HFFc6 (cell line): ENCODE measurements around the gene GAD1. TPM values are rescaled to one million over a fixed set of nuclear protein-coding genes. Genes with fewer than 3 reads are reported as not detected.

Experiments
- DNase-seq: peaks from one replicate; pipeline ENCODE4 v3.0.0-alpha.2; 2018
- H3K27ac Mint-ChIP-seq: 2 replicates; pipeline ENCODE4 v1.8.0; 2020; ENCODE audit warnings: mild to moderate bottlenecking, mixed read lengths
- H3K27me3 Mint-ChIP-seq: 2 replicates; pipeline ENCODE4 v1.8.0; 2021; ENCODE audit warnings: mild to moderate bottlenecking, moderate library complexity, mixed read lengths; ENCODE audit not compliant: insufficient read depth
- H3K36me3 Mint-ChIP-seq: 2 replicates; pipeline ENCODE4 v1.8.0; 2021; ENCODE audit warnings: low read depth, mixed read lengths
- H3K4me1 Mint-ChIP-seq: 2 replicates; pipeline ENCODE4 v1.8.0; 2020; ENCODE audit warnings: low read depth, mixed read lengths
- H3K4me3 Mint-ChIP-seq: 2 replicates; pipeline ENCODE4 v1.8.0; 2020; ENCODE audit warnings: mild to moderate bottlenecking, moderate library complexity, mixed read lengths
- H3K9me3 Mint-ChIP-seq: 2 replicates; pipeline ENCODE4 v1.8.0; 2020; ENCODE audit warnings: mild to moderate bottlenecking, mixed read lengths
- total RNA-seq, 6 experiments: library from RNA; stranded (reverse); fragmentation: NEBNext Ultra II Directional; extraction: Animal tissue kit (Norgen Biotek cat#: 25700); gene quantifications; 2 replicates in 1 of 6; 3 replicates in 5 of 6; pipeline ENCODE4 v1.2.3, GENCODE V29; 2021
- TF ChIP-seq, protein P1 (sequence below): fragments of 200-600 bp; sonication (generic); IDR thresholded peaks from 2 replicates; pipeline ENCODE4 v1.5.0; 2021; ENCODE audit warnings: antibody characterized with exemption, mild to moderate bottlenecking

The GAD1 gene
- total RNA-seq, 6 experiments from 2014 or later, result 0.21 to 0.26 TPM; not detected in 4

DNA sequence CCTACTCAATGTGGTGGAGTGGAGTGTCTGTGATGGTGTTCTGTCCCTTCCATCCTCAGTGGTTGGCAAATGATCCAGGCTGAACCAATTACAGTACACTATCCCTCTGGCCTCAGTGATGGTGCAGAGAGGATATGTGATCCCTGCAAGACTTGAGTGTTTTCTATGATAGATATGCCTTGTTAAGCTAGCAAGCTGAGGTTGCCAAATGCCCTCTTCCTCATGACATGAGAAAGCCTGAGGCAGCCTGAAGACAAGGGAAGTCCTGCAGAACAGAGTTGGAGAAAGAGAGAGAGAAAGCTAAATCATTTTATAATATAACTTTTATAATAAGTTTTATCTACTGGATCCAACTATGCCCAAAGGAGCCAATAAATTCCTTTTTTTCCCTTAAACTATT is 70.8 kb downstream of the GAD1 start:
- Mint-ChIP-seq H3K27ac (no peak overlapping the region), H3K36me3 (no peaks in the 10 kb centered on the region), H3K27me3 (peaks cover 9% of the 10 kb centered on the region), H3K4me1 (peaks cover 43% of the 10 kb centered on the region), H3K4me3 (no peak overlapping the region), H3K9me3 (no peaks in the 10 kb centered on the region)
- DNase-seq, result no peak
- TF ChIP-seq, protein P1, sequence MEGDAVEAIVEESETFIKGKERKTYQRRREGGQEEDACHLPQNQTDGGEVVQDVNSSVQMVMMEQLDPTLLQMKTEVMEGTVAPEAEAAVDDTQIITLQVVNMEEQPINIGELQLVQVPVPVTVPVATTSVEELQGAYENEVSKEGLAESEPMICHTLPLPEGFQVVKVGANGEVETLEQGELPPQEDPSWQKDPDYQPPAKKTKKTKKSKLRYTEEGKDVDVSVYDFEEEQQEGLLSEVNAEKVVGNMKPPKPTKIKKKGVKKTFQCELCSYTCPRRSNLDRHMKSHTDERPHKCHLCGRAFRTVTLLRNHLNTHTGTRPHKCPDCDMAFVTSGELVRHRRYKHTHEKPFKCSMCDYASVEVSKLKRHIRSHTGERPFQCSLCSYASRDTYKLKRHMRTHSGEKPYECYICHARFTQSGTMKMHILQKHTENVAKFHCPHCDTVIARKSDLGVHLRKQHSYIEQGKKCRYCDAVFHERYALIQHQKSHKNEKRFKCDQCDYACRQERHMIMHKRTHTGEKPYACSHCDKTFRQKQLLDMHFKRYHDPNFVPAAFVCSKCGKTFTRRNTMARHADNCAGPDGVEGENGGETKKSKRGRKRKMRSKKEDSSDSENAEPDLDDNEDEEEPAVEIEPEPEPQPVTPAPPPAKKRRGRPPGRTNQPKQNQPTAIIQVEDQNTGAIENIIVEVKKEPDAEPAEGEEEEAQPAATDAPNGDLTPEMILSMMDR, result no peak

DNA sequence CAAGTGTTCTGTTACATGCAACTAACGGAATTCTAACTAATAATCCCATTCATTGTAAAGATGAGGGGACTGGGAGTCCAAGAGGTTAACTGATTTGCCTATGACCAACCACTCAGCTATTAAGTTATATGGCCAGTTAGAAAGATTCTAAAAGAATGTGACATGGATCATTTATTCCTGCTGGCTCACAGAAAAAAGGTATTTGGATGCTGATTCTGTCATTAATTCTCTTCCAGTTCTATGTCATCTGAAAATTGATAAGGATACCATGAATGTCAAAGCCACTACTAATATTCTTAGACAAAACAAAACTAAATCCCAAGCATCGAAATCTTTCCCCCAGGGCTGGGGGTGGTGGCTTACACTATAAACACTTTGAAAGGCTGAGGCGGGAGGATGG is 71.2 kb downstream of the GAD1 start:
- peaks cover 43% of the 10 kb centered on the region for H3K4me1 Mint-ChIP-seq
- no peaks in the 10 kb centered on the region for H3K36me3 Mint-ChIP-seq
- H3K27me3 Mint-ChIP-seq, result peaks cover 9% of the 10 kb centered on the region
- no peak overlapping the region for H3K4me3 Mint-ChIP-seq
- no peaks in the 10 kb centered on the region for H3K9me3 Mint-ChIP-seq
- TF ChIP-seq, protein P1, result no peak
- DNase-seq, result no peak
- H3K27ac Mint-ChIP-seq, result no peak overlapping the region

DNA sequence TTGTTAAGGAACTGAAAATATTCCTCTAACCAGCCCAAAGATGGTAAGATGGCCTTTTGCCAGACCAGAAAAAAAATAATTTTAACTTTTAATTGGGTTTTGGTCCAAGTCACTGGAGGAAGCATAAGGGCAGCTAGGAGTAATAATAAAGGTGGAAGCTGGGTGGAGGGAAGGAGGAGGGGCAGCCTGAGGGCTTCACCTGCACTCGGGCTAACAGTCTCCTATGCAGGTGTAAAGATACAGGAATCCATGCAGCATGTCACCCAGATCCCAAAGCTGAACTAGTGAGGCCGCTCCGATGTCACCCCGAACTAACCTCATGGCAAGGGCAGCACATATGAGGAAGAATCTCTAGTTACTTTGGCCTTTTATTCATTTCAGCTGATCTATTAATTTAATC is 75.2 kb downstream of the GAD1 start:
- Mint-ChIP-seq H3K9me3 (no peaks in the 10 kb centered on the region), H3K4me3 (no peak overlapping the region), H3K4me1 (peaks cover 25% of the 10 kb centered on the region), H3K27me3 (peaks cover 11% of the 10 kb centered on the region), H3K27ac (no peak overlapping the region), H3K36me3 (no peaks in the 10 kb centered on the region)
- DNase-seq, result no peak
- TF ChIP-seq, protein P1, result no peak

DNA sequence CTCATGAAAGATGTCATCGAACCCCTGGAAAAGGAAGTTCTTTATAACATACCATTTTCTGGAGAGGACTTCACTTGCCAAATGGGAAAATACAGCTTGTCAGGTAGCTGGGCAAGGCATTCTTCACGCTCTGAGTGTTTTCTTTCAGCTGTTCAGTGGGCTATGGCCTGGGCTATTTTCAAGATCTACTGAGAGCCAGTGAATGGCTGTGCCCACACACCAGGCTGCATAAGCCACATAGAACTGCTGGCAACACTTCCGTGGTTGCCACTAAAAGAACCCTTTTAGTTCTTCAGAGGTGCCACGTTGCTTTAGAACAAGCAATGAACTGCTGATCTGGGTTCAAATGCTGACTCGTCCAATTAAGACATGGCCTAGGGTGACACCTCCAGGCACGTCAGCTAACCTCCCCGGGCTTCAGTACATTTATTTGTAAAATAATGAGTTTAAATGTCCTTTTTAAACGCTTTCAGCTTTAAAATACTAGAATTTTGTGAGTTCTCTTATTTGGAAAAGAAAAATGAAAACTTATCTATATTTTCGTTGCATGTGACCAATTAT is 75.8 kb downstream of the GAD1 start:
- Mint-ChIP-seq H3K4me1 (peaks cover 22% of the 10 kb centered on the region), H3K9me3 (no peaks in the 10 kb centered on the region), H3K4me3 (no peak overlapping the region), H3K27me3 (peaks cover 11% of the 10 kb centered on the region), H3K27ac (no peak overlapping the region), H3K36me3 (no peaks in the 10 kb centered on the region)
- TF ChIP-seq, protein P1, result no peak
- DNase-seq, result no peak

DNA sequence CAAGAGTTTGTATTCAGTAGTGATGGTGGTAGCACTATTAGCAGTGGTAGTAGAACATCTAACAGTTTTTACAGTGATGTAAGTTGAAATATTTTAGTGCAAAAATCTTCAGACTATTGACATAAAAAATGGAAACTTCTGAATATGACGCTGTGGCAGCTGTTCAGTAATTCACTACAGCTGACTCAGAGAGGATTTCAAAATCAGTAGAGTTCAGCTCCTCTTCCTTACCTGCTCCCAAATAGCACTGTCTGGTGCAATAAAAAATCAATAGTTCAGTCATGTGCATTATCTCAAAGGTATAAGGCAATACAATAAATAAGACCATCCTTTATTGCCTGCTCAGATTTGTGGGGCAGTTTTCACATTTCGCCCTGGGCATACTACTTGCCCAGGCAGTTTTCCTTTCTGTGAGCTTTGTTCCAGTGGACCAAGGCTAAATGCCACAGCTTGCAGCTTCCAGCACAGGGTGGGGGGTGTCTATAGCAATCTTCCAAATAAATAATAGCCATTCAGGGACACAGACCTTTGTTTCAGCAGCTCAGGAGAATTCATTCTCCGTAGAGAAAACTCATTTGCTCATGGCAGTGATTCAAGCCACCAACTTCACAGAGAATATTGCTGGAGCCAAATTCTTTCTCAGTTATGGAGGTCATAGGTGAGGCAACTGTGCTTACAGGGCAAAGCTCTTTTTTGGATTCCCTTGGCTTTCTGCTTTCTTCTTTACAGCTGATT is 78.5 kb downstream of the GAD1 start:
- Mint-ChIP-seq H3K4me3 (no peak overlapping the region), H3K4me1 (peaks cover 10% of the 10 kb centered on the region), H3K9me3 (no peaks in the 10 kb centered on the region), H3K36me3 (no peaks in the 10 kb centered on the region), H3K27ac (no peak overlapping the region), H3K27me3 (peaks cover 3% of the 10 kb centered on the region)
- TF ChIP-seq, protein P1, result no peak
- no peak for DNase-seq
